Head of caudate nucleus (tissue), 42 donors: ENCODE results near the gene MEST.
A peak's percentile ranks its signal among the peaks of the same experiment; 100 is the strongest.
"Not testable (repeated sequence)": the region's sequence is repeated elsewhere in the genome, so short reads cannot be mapped to it uniquely, and the experiment has no call there.

Experiments
- DNase-seq, 42 donors: peaks; one replicate each; pipeline versions ENCODE4 v3.0.0 to v3.0.0-alpha.2; 2020 to 2021; ENCODE audit warnings: mixed read lengths in 7 of 42
- intact Hi-C: fragments of 100-400 bp; cut with DNase I; formaldehyde crosslinking; loops from one replicate; pipeline ENCODE4 v1.15.0; 2022

MEST gene

GRCh38 chr7:130491841-130492522 lies at the start of gene MEST:
Gene MEST, plus strand, starts transcription at chr7:130492085. Its CDS starts 229 bp downstream, at chr7:130492314.
- intact Hi-C loops: no loop called here
- DNase-seq: peak in 38 of 42 donors; percentile 23 to 79 (median 50)

GRCh38 chr7:130442601-130443000 lies 49.3 kb upstream of the MEST start:
- DNase-seq: no peak
- intact Hi-C loops: no loop called here

- DNase-seq: peak in 4 of 42 donors; percentile 18 to 55 (median 44)
- intact Hi-C loops: no loop called here
Observed at GRCh38 chr7:130444234-130444633, 47.7 kb upstream of the MEST start.

GRCh38 chr7:130444751-130445407 lies 47.0 kb upstream of the MEST start:
- DNase-seq: no peak
- intact Hi-C loops: no loop called here

- intact Hi-C loops: no loop called here
- DNase-seq: no peak
Observed at GRCh38 chr7:130446259-130446658, 45.6 kb upstream of the MEST start.

- intact Hi-C loops, DNase-seq: not testable (repeated sequence)
Observed at GRCh38 chr7:130451344-130451743, 40.5 kb upstream of the MEST start.

GRCh38 chr7:130452951-130453350 lies 38.9 kb upstream of the MEST start:
- DNase-seq: no peak
- intact Hi-C loops: no loop called here

- DNase-seq: peak in 20 of 42 donors; percentile 13 to 73 (median 37)
- intact Hi-C loops: no loop called here
Observed at GRCh38 chr7:130454959-130455358, 36.9 kb upstream of the MEST start.

GRCh38 chr7:130458257-130458656 lies 33.6 kb upstream of the MEST start:
- intact Hi-C loops: no loop called here
- DNase-seq: no peak

- no peak for DNase-seq
- intact Hi-C loops: no loop called here
Observed at GRCh38 chr7:130461272-130461671, 30.6 kb upstream of the MEST start.

- DNase-seq: no peak
- intact Hi-C loops: no loop called here
Observed at GRCh38 chr7:130463553-130464434, 28.1 kb upstream of the MEST start.

GRCh38 chr7:130468612-130469011 lies 23.3 kb upstream of the MEST start:
- intact Hi-C loops: no loop called here
- DNase-seq: no peak

GRCh38 chr7:130471974-130472373 lies 19.9 kb upstream of the MEST start:
- DNase-seq: no peak
- intact Hi-C loops: no loop called here

- DNase-seq: no peak
- intact Hi-C loops: no loop called here
Observed at GRCh38 chr7:130473289-130473688, 18.6 kb upstream of the MEST start.

GRCh38 chr7:130473876-130474275 lies 18.0 kb upstream of the MEST start:
- intact Hi-C loops: no loop called here
- DNase-seq: no peak

GRCh38 chr7:130475776-130476175 lies 16.1 kb upstream of the MEST start:
- intact Hi-C loops: no loop called here

GRCh38 chr7:130476297-130477150 lies 15.4 kb upstream of the MEST start:
- intact Hi-C loops: no loop called here
- no peak for DNase-seq

More at GRCh38 chr7:130475776-130476175, 16.1 kb upstream of the MEST start:
- no peak for DNase-seq

GRCh38 chr7:130478991-130479390 lies 12.9 kb upstream of the MEST start:
- no peak for DNase-seq
- intact Hi-C loops: no loop called here
